MM.1S (cell line): ENCODE measurements around the gene SUGT1.

ENCODE experiments used
- DNase-seq: peaks from one replicate; pipeline ENCODE4 v3.0.0-alpha.2; 2015
- H2AFZ ChIP-seq: fragments of 300-600 bp; sonication (generic); 2 replicates; pipeline ENCODE4 v1.6.0; 2016; ENCODE audit warnings: antibody characterized with exemption, low read length
- H3F3A ChIP-seq: fragments of 300-600 bp; sonication (generic); 2 replicates; pipeline ENCODE4 v1.6.1; 2016; ENCODE audit warnings: mild to moderate bottlenecking, antibody characterized with exemption, low read length, moderate library complexity, mixed read lengths; ENCODE audit not compliant: insufficient read depth
- H3K27ac ChIP-seq: fragments of 300-600 bp; sonication (generic); 2 replicates; pipeline ENCODE4 v1.5.1; 2016; ENCODE audit warnings: mild to moderate bottlenecking, low read length
- H3K27me3 ChIP-seq: fragments of 300-600 bp; sonication (generic); replicated peaks from 2 replicates; pipeline ENCODE4 v1.6.0; 2016; ENCODE audit warnings: low read length; ENCODE audit not compliant: insufficient read depth
- H3K36me3 ChIP-seq: fragments of 300-600 bp; sonication (generic); replicated peaks from 2 replicates; pipeline ENCODE4 v1.6.1; 2016; ENCODE audit warnings: mild to moderate bottlenecking, low read length, mixed read lengths; ENCODE audit not compliant: insufficient read depth
- H3K4me1 ChIP-seq: fragments of 300-600 bp; sonication (generic); 2 replicates; pipeline ENCODE4 v1.6.1; 2016; ENCODE audit warnings: low read length, mixed read lengths
- H3K4me2 ChIP-seq: fragments of 300-600 bp; sonication (generic); 2 replicates; pipeline ENCODE4 v1.6.0; 2016; ENCODE audit warnings: low read depth, low read length
- H3K4me3 ChIP-seq: fragments of 300-600 bp; sonication (generic); 2 replicates; pipeline ENCODE4 v1.5.1; 2016; ENCODE audit warnings: low read length, mixed read lengths
- H3K79me2 ChIP-seq: fragments of 300-600 bp; sonication (generic); 2 replicates; pipeline ENCODE4 v1.6.1; 2016; ENCODE audit warnings: mixed run types, low read length, mixed read lengths
- H3K9ac ChIP-seq: fragments of 300-600 bp; sonication (generic); 2 replicates; pipeline ENCODE4 v1.6.1; 2016; ENCODE audit warnings: low read length, mixed read lengths
- H3K9me2 ChIP-seq: fragments of 300-600 bp; sonication (generic); replicated peaks from 2 replicates; pipeline ENCODE4 v1.6.1; 2016; ENCODE audit warnings: mild to moderate bottlenecking, low read length, mixed read lengths; ENCODE audit not compliant: insufficient read depth
- H3K9me3 ChIP-seq: fragments of 300-600 bp; sonication (generic); replicated peaks from 2 replicates; pipeline ENCODE4 v1.6.1; 2016; ENCODE audit warnings: mild to moderate bottlenecking, low read length, mixed read lengths; ENCODE audit not compliant: insufficient read depth
- H4K20me1 ChIP-seq: fragments of 300-600 bp; sonication (generic); 2 replicates; pipeline ENCODE4 v1.6.1; 2016; ENCODE audit warnings: mild to moderate bottlenecking, low read length, moderate library complexity, mixed read lengths; ENCODE audit not compliant: insufficient read depth
- CTCF ChIP-seq: fragments of 300-600 bp; sonication (generic); IDR thresholded peaks from 2 replicates; pipeline ENCODE4 v1.5.1; 2016; ENCODE audit warnings: antibody characterized with exemption, low read length, mixed read lengths
- EZH2 ChIP-seq: fragments of 300-600 bp; sonication (generic); optimal IDR thresholded peaks from 2 replicates; pipeline ENCODE3; 2017; ENCODE audit warnings: low read depth, mild to moderate bottlenecking, antibody characterized with exemption, low read length, mixed read lengths
- EZH2phosphoT487 ChIP-seq: fragments of 300-600 bp; sonication (generic); IDR thresholded peaks from 2 replicates; pipeline ENCODE4 v1.6.1; 2018; ENCODE audit warnings: antibody characterized with exemption, low read length

The SUGT1 gene

GRCh38 chr13:52736891-52737290 is 84.3 kb downstream of the SUGT1 start:
- no peak overlapping the region for H3K4me3 ChIP-seq
- no peaks in the 10 kb centered on the region for H4K20me1 ChIP-seq
- no peaks in the 10 kb centered on the region for H3K36me3 ChIP-seq
- no peaks in the 10 kb centered on the region for H3F3A ChIP-seq
- H3K79me2 ChIP-seq = no peaks in the 10 kb centered on the region
- H3K4me2 ChIP-seq = no peak overlapping the region
- no peaks in the 10 kb centered on the region for H3K27me3 ChIP-seq
- no peak overlapping the region for H3K9ac ChIP-seq
- H3K27ac ChIP-seq = no peak overlapping the region
- DNase-seq = no peak
- no peaks in the 10 kb centered on the region for H3K4me1 ChIP-seq
- TF ChIP-seq EZH2 = no peak
- TF ChIP-seq CTCF = no peak
- no peak overlapping the region for H2AFZ ChIP-seq
- no peaks in the 10 kb centered on the region for H3K9me3 ChIP-seq
- H3K9me2 ChIP-seq = no peaks in the 10 kb centered on the region

GRCh38 chr13:52737451-52737850 is 84.8 kb downstream of the SUGT1 start:
- no peak for DNase-seq
- H2AFZ ChIP-seq = no peak overlapping the region
- H3F3A ChIP-seq = no peaks in the 10 kb centered on the region
- no peak overlapping the region for H3K4me2 ChIP-seq
- no peaks in the 10 kb centered on the region for H3K4me1 ChIP-seq
- no peak overlapping the region for H3K4me3 ChIP-seq
- no peaks in the 10 kb centered on the region for H3K36me3 ChIP-seq
- H3K9me2 ChIP-seq = no peaks in the 10 kb centered on the region
- no peaks in the 10 kb centered on the region for H3K9me3 ChIP-seq
- no peaks in the 10 kb centered on the region for H4K20me1 ChIP-seq
- H3K9ac ChIP-seq = no peak overlapping the region
- H3K79me2 ChIP-seq = no peaks in the 10 kb centered on the region
- no peak overlapping the region for H3K27ac ChIP-seq
- TF ChIP-seq EZH2phosphoT487 = no peak
- no peak for TF ChIP-seq EZH2
- TF ChIP-seq CTCF = no peak
- no peaks in the 10 kb centered on the region for H3K27me3 ChIP-seq

- Histone ChIP-seq H3K4me2 (peak overlapping the region; percentile 68; the same call in 1 of the 2 replicates), H4K20me1 (no peaks in the 10 kb centered on the region), H3K27me3 (no peaks in the 10 kb centered on the region), H3K4me3 (no peak overlapping the region), H3K9ac (no peak overlapping the region), H3F3A (no peaks in the 10 kb centered on the region), H3K9me3 (no peaks in the 10 kb centered on the region), H3K79me2 (no peaks in the 10 kb centered on the region), H3K4me1 (no peaks in the 10 kb centered on the region), H3K27ac (no peak overlapping the region), H3K9me2 (no peaks in the 10 kb centered on the region), H3K36me3 (no peaks in the 10 kb centered on the region), H2AFZ (no peak overlapping the region)
- DNase-seq = no peak
- TF ChIP-seq EZH2phosphoT487 (no peak), CTCF (no peak), EZH2 (no peak)
Measured at GRCh38 chr13:52737965-52738364, 85.3 kb downstream of the SUGT1 start.
